Right lung (tissue), 5 donors: Measurements from ENCODE around the gene CHST7. TPM values are rescaled to one million over a fixed set of nuclear protein-coding genes. Genes with fewer than 3 reads are reported as not detected.

Source experiments
- DNase-seq, 2 donors: peaks; one replicate each; pipeline ENCODE4 v3.0.0-alpha.2; 2013
- polyA plus RNA-seq, 5 donors: library from polyadenylated mRNA; unstranded; fragments of 120-200 nt; gene quantifications; one replicate each; pipeline versions ENCODE4 v1.2.1 to v1.2.3, GENCODE V29; 2013; ENCODE audit warnings: inconsistent platforms in 1 of 5, low replicate concordance in 1 of 5; ENCODE audit not compliant: insufficient read length in 5 of 5, insufficient read depth in 1 of 5

CHST7 gene
- polyA plus RNA-seq, 5 donors = 3.3 to 6.1 (median 3.9) TPM

- DNase-seq = no peak
These were observed 29.0 kb downstream of the CHST7 start for GRCh38 chrX:46602468-46603102.

GRCh38 chrX:46607916-46608315 is 34.4 kb downstream of the CHST7 start:
- DNase-seq = no peak

GRCh38 chrX:46610070-46610658 is 36.6 kb downstream of the CHST7 start:
- DNase-seq = no peak

- DNase-seq = no peak
These were observed 38.2 kb downstream of the CHST7 start for GRCh38 chrX:46611658-46612362.

- DNase-seq = no peak
These were observed 44.3 kb downstream of the CHST7 start for GRCh38 chrX:46617906-46618305.

- no peak for DNase-seq
These were observed 45.4 kb downstream of the CHST7 start for GRCh38 chrX:46618947-46619346.

- no peak for DNase-seq
These were observed 46.9 kb downstream of the CHST7 start for GRCh38 chrX:46620505-46620904.

GRCh38 chrX:46621572-46621971 is 48.0 kb downstream of the CHST7 start:
- no peak for DNase-seq

- DNase-seq = no peak
These were observed 50.7 kb downstream of the CHST7 start for GRCh38 chrX:46624090-46624786.

GRCh38 chrX:46626566-46626965 is 53.0 kb downstream of the CHST7 start:
- DNase-seq = no peak

GRCh38 chrX:46627062-46627461 is 53.5 kb downstream of the CHST7 start:
- DNase-seq = no peak

GRCh38 chrX:46627711-46628419 is 54.3 kb downstream of the CHST7 start:
- DNase-seq = peak; percentile 72 to 78

GRCh38 chrX:46628460-46629371 is 55.2 kb downstream of the CHST7 start:
- DNase-seq = peak; percentile 29 to 54

GRCh38 chrX:46630141-46630540 is 56.6 kb downstream of the CHST7 start:
- DNase-seq = no peak

GRCh38 chrX:46634577-46634976 is 61.0 kb downstream of the CHST7 start:
- DNase-seq = no peak

GRCh38 chrX:46635186-46635585 is 61.6 kb downstream of the CHST7 start:
- no peak for DNase-seq

GRCh38 chrX:46636223-46636622 is 62.7 kb downstream of the CHST7 start:
- DNase-seq = no peak

- DNase-seq = no peak
These were observed 64.4 kb downstream of the CHST7 start for GRCh38 chrX:46637938-46638337.

GRCh38 chrX:46642145-46642544 is 68.6 kb downstream of the CHST7 start:
- no peak for DNase-seq

GRCh38 chrX:46643636-46644035 is 70.1 kb downstream of the CHST7 start:
- no peak for DNase-seq

GRCh38 chrX:46645614-46646013 is 72.0 kb downstream of the CHST7 start:
- DNase-seq = peak in 1 of 2 donors; percentile 10
